GM11168 (cell line): Measurements from ENCODE around the gene SIM2.

Source experiments
- in situ Hi-C: fragments of 300-500 bp; cut with MboI; formaldehyde crosslinking; loops from one replicate; pipeline ENCODE4 v1.12.0; 2022; ENCODE audit warnings: low sequenced_read_pairs; ENCODE audit not compliant: unreplicated experiment

The SIM2 gene

GRCh38 chr21:36732761-36733160, 33.8 kb downstream of the SIM2 start:
- in situ Hi-C loops: no loop called here

- in situ Hi-C loops: no loop called here
These were observed 34.9 kb downstream of the SIM2 start for GRCh38 chr21:36733857-36734256.

GRCh38 chr21:36734367-36735200, 35.7 kb downstream of the SIM2 start:
- in situ Hi-C loops: no loop called here

GRCh38 chr21:36735201-36735515, 36.2 kb downstream of the SIM2 start:
- in situ Hi-C loops: no loop called here

- in situ Hi-C loops: no loop called here
These were observed 36.9 kb downstream of the SIM2 start for GRCh38 chr21:36735724-36736320.

- in situ Hi-C loops: no loop called here
These were observed 39.7 kb downstream of the SIM2 start for GRCh38 chr21:36738489-36739126.

- in situ Hi-C loops: loop anchor here (10.0 kb wide), 1 partner anchor 183 kb away; no protein-coding TSS in a partner anchor
These were observed 42.6 kb downstream of the SIM2 start for GRCh38 chr21:36741506-36741905.

GRCh38 chr21:36743008-36743407, 44.1 kb downstream of the SIM2 start:
- in situ Hi-C loops: loop anchor here (10.0 kb wide), 1 partner anchor 182 kb away; no protein-coding TSS in a partner anchor

- in situ Hi-C loops: loop anchor here (10.0 kb wide), 1 partner anchor 181 kb away; no protein-coding TSS in a partner anchor
These were observed 44.5 kb downstream of the SIM2 start for GRCh38 chr21:36743446-36743845.

- in situ Hi-C loops: loop anchor here (10.0 kb wide), 1 partner anchor 181 kb away; no protein-coding TSS in a partner anchor
These were observed 45.3 kb downstream of the SIM2 start for GRCh38 chr21:36744190-36744559.

GRCh38 chr21:36744560-36745231, 45.8 kb downstream of the SIM2 start:
- in situ Hi-C loops: loop anchor here (10.0 kb wide), 1 partner anchor 180 kb away; no protein-coding TSS in a partner anchor

- in situ Hi-C loops: loop anchor here (10.0 kb wide), 1 partner anchor 179 kb away; no protein-coding TSS in a partner anchor
These were observed 46.5 kb downstream of the SIM2 start for GRCh38 chr21:36745459-36745858.

- in situ Hi-C loops: loop anchor here (10.0 kb wide), 1 partner anchor 178 kb away; no protein-coding TSS in a partner anchor
These were observed 48.3 kb downstream of the SIM2 start for GRCh38 chr21:36747041-36747814.

GRCh38 chr21:36747815-36748383, 49.0 kb downstream of the SIM2 start:
- in situ Hi-C loops: loop anchor here (10.0 kb wide), 1 partner anchor 177 kb away; no protein-coding TSS in a partner anchor

- in situ Hi-C loops: loop anchor here (10.0 kb wide), 1 partner anchor 175 kb away; no protein-coding TSS in a partner anchor
These were observed 51.1 kb downstream of the SIM2 start for GRCh38 chr21:36749935-36750575.

GRCh38 chr21:36750576-36750959, 51.7 kb downstream of the SIM2 start:
- in situ Hi-C loops: no loop called here

GRCh38 chr21:36751383-36751782, 52.5 kb downstream of the SIM2 start:
- in situ Hi-C loops: no loop called here

- in situ Hi-C loops: no loop called here
These were observed 54.6 kb downstream of the SIM2 start for GRCh38 chr21:36753556-36753955.
